GM12878 (cell line): ENCODE data around the gene PRRC2A. TPM values are rescaled to one million over a fixed set of nuclear protein-coding genes. Genes with fewer than 3 reads are reported as not detected.

Experiments used
- ATAC-seq: fragments of 200-7000 bp; cut with Tn5 transposase; 3 replicates; pipeline ENCODE4 v1.9.1; 2020; ENCODE audit warnings: mild to moderate bottlenecking, moderate library complexity
- BruUV-seq: library from RNA; stranded (reverse); fragments of 400-500 nt; replicated peaks from 2 replicates; lab custom pipeline; 2021; lab: Mats Ljungman, UMichigan
- CTCF ChIA-PET: fragments of 300-600 bp; sonication (Branson Sonifier 250); formaldehyde crosslinking; extraction: SDS; loops from one replicate; lab custom pipeline; 2021; ENCODE audit warnings: inconsistent platforms; lab: Yijun Ruan, JAX
- POLR2A ChIA-PET: fragments of 350-600 bp; formaldehyde crosslinking; extraction: SDS; loops from one replicate; lab custom pipeline; 2021; ENCODE audit warnings: inconsistent platforms; lab: Charles Lee
- RAD21 ChIA-PET: fragments of 300-600 bp; sonication (Branson Sonifier 250); formaldehyde crosslinking; loops from one replicate; lab custom pipeline; 2023; ENCODE audit warnings: antibody characterized with exemption; ENCODE audit not compliant: unreplicated experiment; lab: Charles Lee
- SMC1A ChIA-PET: fragments of 300-600 bp; sonication (Branson Sonifier 250); formaldehyde crosslinking; loops from one replicate; lab custom pipeline; 2023; ENCODE audit not compliant: unreplicated experiment, uncharacterized antibody; lab: Charles Lee
- DNase-seq: peaks from one replicate; pipeline ENCODE4 v3.0.0-alpha.2; 2011; ENCODE audit warnings: low read depth, low spot score
- FAIRE-seq: peaks from 3 replicates; lab custom pipeline; 2011; peaks lifted over from hg19 to GRCh38; lab: Jason Lieb, UNC
- H2AFZ ChIP-seq: 2 replicates; pipeline ENCODE4 v1.6.0; 2011; ENCODE audit warnings: low read depth, low read length, control low read depth; ENCODE audit not compliant: control insufficient read depth
- H3K27ac ChIP-seq: 2 replicates; pipeline ENCODE4 v1.5.1; 2011; ENCODE audit warnings: control low read depth; ENCODE audit not compliant: control insufficient read depth, insufficient read depth
- H3K27me3 ChIP-seq, 2 experiments: replicated peaks in 1 of 2; 2 replicates each; pipeline versions ENCODE4 v1.6.0 to v1.6.1; 2011; ENCODE audit warnings: low read length in 1 of 2; ENCODE audit not compliant: control insufficient read depth in 2 of 2, insufficient read depth in 2 of 2
- H3K36me3 ChIP-seq, 2 experiments: 2 replicates each; pipeline ENCODE4 v1.5.1; 2011; ENCODE audit warnings: low read length in 1 of 2; ENCODE audit not compliant: control insufficient read depth in 2 of 2, insufficient read depth in 2 of 2
- H3K4me1 ChIP-seq: 2 replicates; pipeline ENCODE4 v1.6.1; 2011; ENCODE audit warnings: mild to moderate bottlenecking, low read length, moderate library complexity, mixed read lengths; ENCODE audit not compliant: control insufficient read depth, insufficient read depth
- H3K4me2 ChIP-seq: 2 replicates; pipeline ENCODE4 v1.6.0; 2011; ENCODE audit warnings: control low read depth; ENCODE audit not compliant: control insufficient read depth, insufficient read depth
- H3K4me3 ChIP-seq: fragments of 200-600 bp; sonication (generic); 2 replicates; pipeline ENCODE4 v1.5.1; 2016
- H3K79me2 ChIP-seq: 2 replicates; pipeline ENCODE4 v1.6.0; 2011; ENCODE audit warnings: low read length; ENCODE audit not compliant: control insufficient read depth, insufficient read depth
- H3K9ac ChIP-seq: 2 replicates; pipeline ENCODE4 v1.8.0; 2011; ENCODE audit warnings: low read length, control low read depth, mixed read lengths; ENCODE audit not compliant: control insufficient read depth, insufficient read depth
- H3K9me3 ChIP-seq: replicated peaks from 3 replicates; pipeline ENCODE4 v1.5.1; 2011; ENCODE audit warnings: mild to moderate bottlenecking, low read length; ENCODE audit not compliant: control insufficient read depth, insufficient read depth
- H4K20me1 ChIP-seq: 2 replicates; pipeline ENCODE4 v1.6.0; 2011; ENCODE audit not compliant: control insufficient read depth, insufficient read depth
- CHD1 ChIP-seq: IDR thresholded peaks from 2 replicates; pipeline ENCODE4 v1.6.1; 2012; ENCODE audit warnings: low read depth, low read length, improper control_type of control experiment
- DPF2 ChIP-seq: fragments of 450-650 bp; IDR thresholded peaks from 2 replicates; pipeline ENCODE4 v1.6.1; 2017; ENCODE audit warnings: mild to moderate bottlenecking
- EED ChIP-seq: sonication (generic); IDR thresholded peaks from 2 replicates; pipeline ENCODE4 v1.6.1; 2016; ENCODE audit warnings: antibody characterized with exemption, low read depth
- ELK1 ChIP-seq: IDR thresholded peaks from 2 replicates; pipeline ENCODE4 v1.6.1; 2012; ENCODE audit warnings: low read depth, low read length, improper control_type of control experiment
- GATAD2B ChIP-seq: fragments of 450-650 bp; conservative IDR thresholded peaks from 2 replicates; pipeline ENCODE4 v1.6.1; 2017; ENCODE audit warnings: low read depth, mild to moderate bottlenecking, moderate library complexity
- MTA2 ChIP-seq: fragments of 450-650 bp; IDR thresholded peaks from 2 replicates; pipeline ENCODE4 v1.6.1; 2016; ENCODE audit warnings: low read depth, mild to moderate bottlenecking, moderate library complexity
- MTA3 ChIP-seq: IDR thresholded peaks from 2 replicates; pipeline ENCODE4 v1.6.1; 2012; ENCODE audit warnings: low read length, inconsistent platforms, borderline replicate concordance
- NKRF ChIP-seq: fragments of 450-650 bp; conservative IDR thresholded peaks from 2 replicates; pipeline ENCODE4 v1.6.1; 2017; ENCODE audit warnings: mild to moderate bottlenecking, moderate library complexity
- SMARCA5 ChIP-seq: fragments of 450-650 bp; IDR thresholded peaks from 2 replicates; pipeline ENCODE4 v1.6.1; 2017; ENCODE audit warnings: mild to moderate bottlenecking
- ZNF207 ChIP-seq: fragments of 450-650 bp; IDR thresholded peaks from 2 replicates; pipeline ENCODE4 v1.6.1; 2014; ENCODE audit warnings: antibody characterized with exemption, mild to moderate bottlenecking, borderline replicate concordance
- WGBS: methylation state at CpG from one replicate; pipeline ENCODE4 v1.1.6; 2016; ENCODE audit warnings: low lambda C conversion rate; ENCODE audit not compliant: insufficient replicate concordance, insufficient coverage; ENCODE audit errors: missing lambda C conversion rate; 5-methylcytosine and 5-hydroxymethylcytosine counted together
- in situ Hi-C: fragments of 300-500 bp; cut with MboI; formaldehyde crosslinking; loops from 9 replicates; pipeline ENCODE4 v1.14.3; 2018; ENCODE audit warnings: mixed read lengths
- intact Hi-C: fragments of 100-400 bp; cut with micrococcal nuclease; formaldehyde crosslinking; loops from one replicate; pipeline ENCODE4 v1.14.2; 2022; ENCODE audit not compliant: unreplicated experiment
- polyA plus RNA-seq, 11 experiments: library from polyadenylated mRNA; depleted of rRNA in 4 of 11; unstranded in 6 of 11; stranded (reverse) in 5 of 11; fragments of >200 nt; fragmentation: Nextera tagmentation in 4 of 11; fragmentation: Illumina TruSeq in 1 of 11; extraction: Ambion mirVana in 4 of 11; extraction: Trizol in 1 of 11; gene quantifications; 1 replicate in 1 of 11; 2 replicates in 10 of 11; pipeline versions ENCODE4 v1.2.1 to v1.2.3, GENCODE V29; 2011 to 2016; ENCODE audit warnings: inconsistent platforms in 2 of 11, missing spikeins in 2 of 11, low read depth in 1 of 11
- total RNA-seq, 4 experiments: library from RNA; depleted of rRNA in 3 of 4; stranded (reverse); fragments of >200 nt in 3 of 4; fragmentation: Illumina TruSeq in 1 of 4; extraction: Trizol in 1 of 4; gene quantifications; 2 replicates each; pipeline versions ENCODE4 v1.2.1 to v1.2.3, GENCODE V29; 2013 to 2021
- TF ChIP-seq, protein P1 (sequence below): IDR thresholded peaks from 2 replicates; pipeline ENCODE4 v1.6.1; 2012; ENCODE audit warnings: improper control_type of control experiment, low read depth, low read length; ENCODE audit not compliant: insufficient replicate concordance
- TF ChIP-seq, protein P2 (sequence below): IDR thresholded peaks from 2 replicates; pipeline ENCODE4 v1.6.1; 2011; ENCODE audit warnings: borderline replicate concordance, low read depth, mild to moderate bottlenecking, moderate library complexity, mixed read lengths, low read length; ENCODE audit not compliant: insufficient read depth; ENCODE audit errors: extremely low read length

PRRC2A gene
- total and polyA plus RNA-seq, 10 of the 15 experiments (the other 5 are each of a cell fraction or from before 2014, with no cell fraction given), result 0.40 to 244 (median 61.3) TPM

DNA sequence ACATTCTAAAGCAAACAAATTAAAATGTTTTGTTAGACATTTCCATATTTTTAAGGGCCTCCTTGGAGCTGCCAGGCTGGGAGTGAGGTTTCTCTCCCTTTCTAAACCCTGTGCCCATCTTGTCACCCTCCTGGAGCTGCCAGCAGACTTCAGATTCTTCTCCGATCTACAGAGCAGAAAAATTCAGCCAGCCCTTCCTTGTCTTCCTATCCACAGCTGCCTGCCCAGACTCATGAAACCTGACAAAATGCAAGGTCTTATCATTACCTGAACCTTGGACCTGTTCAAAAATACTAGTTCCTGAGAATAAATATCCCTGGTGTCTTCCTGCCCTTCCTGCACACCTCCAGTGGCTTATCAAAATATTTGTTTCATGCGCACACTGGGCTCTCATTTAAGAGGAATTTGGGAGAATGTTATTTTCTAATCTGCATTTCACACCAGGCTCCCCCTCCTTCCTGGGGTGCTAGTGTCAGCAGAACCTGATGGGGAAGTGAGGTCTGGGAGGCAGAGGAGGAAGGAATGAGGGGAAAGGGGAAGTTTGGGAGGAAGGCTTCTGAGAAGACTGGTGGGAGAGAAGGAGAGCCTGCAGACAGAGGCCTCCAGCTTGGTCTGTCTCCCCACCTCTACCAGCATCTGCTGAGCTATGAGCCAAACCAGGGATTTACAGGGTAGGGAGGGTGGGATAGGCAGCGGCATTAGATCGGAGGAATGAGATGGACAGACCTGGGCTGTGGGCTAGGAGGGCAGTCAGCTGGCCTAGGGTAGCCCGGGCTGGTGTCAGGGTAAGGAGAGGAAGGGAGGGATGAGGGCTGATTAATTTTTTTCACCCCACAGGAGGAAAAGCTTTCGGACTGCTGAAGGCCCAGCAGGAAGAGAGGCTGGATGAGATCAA lies 5.6 kb upstream of the PRRC2A start, which contains the start of gene AIF1:
Gene AIF1, plus strand, starts transcription at position 551 of the 895 bp plus-strand sequence. Its CDS starts 96 bp downstream, at position 647.
- Histone ChIP-seq H3K79me2 (peaks cover 9% of the 10 kb centered on the region), H3K4me3 (peak within 1 kb of the TSS; percentile 69), H3K4me2 (peak within 1 kb of the TSS; percentile 96), H3K27ac (peak within 1 kb of the TSS; percentile 93), H3K27me3 (no peaks in the 10 kb centered on the region), H2AFZ (peak within 1 kb of the TSS; percentile 81), H3K36me3 (no peaks in the 10 kb centered on the region), H3K4me1 (peaks cover 29% of the 10 kb centered on the region), H3K9me3 (no peaks in the 10 kb centered on the region), H3K9ac (peak within 1 kb of the TSS; percentile 78), H4K20me1 (no peaks in the 10 kb centered on the region)
- in situ Hi-C loops (no loop called here), intact Hi-C loops (loop anchor here (5.0 kb wide), 1 partner anchor 118 kb away; the partner anchor contains the start of gene MICB)
- 61% methylated on average over 6 of the region's 6 CpGs for WGBS
- no peak for FAIRE-seq
- peak; percentile 61 for ATAC-seq
- no TSS peak for BruUV-seq
- ChIA-PET CTCF (interaction anchor here (1.5 to 10.5 kb wide), 4 partner anchors 16 to 123 kb away, joined by 3 to 95 read pairs (median 11); no protein-coding TSS in a partner anchor), RAD21 (interaction anchor here (0.7 to 3.8 kb wide), 7 partner anchors 17 to 123 kb away, joined by 3 to 27 read pairs (median 3); partner anchors contain the start of genes C6orf47, GPANK1 and LTB), SMC1A (interaction anchor here (0.8 to 9.6 kb wide), 11 partner anchors 17 to 69 kb away, joined by 3 to 78 read pairs (median 4); partner anchors contain the start of genes ATP6V1G2, NCR3 and NFKBIL1), POLR2A (interaction anchor here (0.5 to 3.4 kb wide), 11 partner anchors 16 to 306 kb away, joined by 3 to 19 read pairs (median 4); partner anchors contain the start of genes C6orf47 and NCR3)
- no peak for DNase-seq
- TF ChIP-seq ZNF207 (no peak), EED (peak; percentile 48), MTA3 (0 out of 2 replicates have a peak, but pooled peaks have one; percentile 28), MTA2 (peak; percentile 41; the same call in 1 of the 2 replicates), DPF2 (peak; percentile 54; the same call in 1 of the 2 replicates), GATAD2B (no peak), ELK1 (no peak), NKRF (no peak), SMARCA5 (0 out of 2 replicates have a peak, but pooled peaks have one; percentile 16), CHD1 (no peak)
- TF ChIP-seq, protein P1, sequence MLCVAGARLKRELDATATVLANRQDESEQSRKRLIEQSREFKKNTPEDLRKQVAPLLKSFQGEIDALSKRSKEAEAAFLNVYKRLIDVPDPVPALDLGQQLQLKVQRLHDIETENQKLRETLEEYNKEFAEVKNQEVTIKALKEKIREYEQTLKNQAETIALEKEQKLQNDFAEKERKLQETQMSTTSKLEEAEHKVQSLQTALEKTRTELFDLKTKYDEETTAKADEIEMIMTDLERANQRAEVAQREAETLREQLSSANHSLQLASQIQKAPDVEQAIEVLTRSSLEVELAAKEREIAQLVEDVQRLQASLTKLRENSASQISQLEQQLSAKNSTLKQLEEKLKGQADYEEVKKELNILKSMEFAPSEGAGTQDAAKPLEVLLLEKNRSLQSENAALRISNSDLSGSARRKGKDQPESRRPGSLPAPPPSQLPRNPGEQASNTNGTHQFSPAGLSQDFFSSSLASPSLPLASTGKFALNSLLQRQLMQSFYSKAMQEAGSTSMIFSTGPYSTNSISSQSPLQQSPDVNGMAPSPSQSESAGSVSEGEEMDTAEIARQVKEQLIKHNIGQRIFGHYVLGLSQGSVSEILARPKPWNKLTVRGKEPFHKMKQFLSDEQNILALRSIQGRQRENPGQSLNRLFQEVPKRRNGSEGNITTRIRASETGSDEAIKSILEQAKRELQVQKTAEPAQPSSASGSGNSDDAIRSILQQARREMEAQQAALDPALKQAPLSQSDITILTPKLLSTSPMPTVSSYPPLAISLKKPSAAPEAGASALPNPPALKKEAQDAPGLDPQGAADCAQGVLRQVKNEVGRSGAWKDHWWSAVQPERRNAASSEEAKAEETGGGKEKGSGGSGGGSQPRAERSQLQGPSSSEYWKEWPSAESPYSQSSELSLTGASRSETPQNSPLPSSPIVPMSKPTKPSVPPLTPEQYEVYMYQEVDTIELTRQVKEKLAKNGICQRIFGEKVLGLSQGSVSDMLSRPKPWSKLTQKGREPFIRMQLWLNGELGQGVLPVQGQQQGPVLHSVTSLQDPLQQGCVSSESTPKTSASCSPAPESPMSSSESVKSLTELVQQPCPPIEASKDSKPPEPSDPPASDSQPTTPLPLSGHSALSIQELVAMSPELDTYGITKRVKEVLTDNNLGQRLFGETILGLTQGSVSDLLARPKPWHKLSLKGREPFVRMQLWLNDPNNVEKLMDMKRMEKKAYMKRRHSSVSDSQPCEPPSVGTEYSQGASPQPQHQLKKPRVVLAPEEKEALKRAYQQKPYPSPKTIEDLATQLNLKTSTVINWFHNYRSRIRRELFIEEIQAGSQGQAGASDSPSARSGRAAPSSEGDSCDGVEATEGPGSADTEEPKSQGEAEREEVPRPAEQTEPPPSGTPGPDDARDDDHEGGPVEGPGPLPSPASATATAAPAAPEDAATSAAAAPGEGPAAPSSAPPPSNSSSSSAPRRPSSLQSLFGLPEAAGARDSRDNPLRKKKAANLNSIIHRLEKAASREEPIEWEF, result no peak
- TF ChIP-seq, protein P2, sequence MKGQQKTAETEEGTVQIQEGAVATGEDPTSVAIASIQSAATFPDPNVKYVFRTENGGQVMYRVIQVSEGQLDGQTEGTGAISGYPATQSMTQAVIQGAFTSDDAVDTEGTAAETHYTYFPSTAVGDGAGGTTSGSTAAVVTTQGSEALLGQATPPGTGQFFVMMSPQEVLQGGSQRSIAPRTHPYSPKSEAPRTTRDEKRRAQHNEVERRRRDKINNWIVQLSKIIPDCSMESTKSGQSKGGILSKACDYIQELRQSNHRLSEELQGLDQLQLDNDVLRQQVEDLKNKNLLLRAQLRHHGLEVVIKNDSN, result no peak
